Medulla oblongata (tissue), 1 donor: ENCODE results near the gene DIMT1.

Experiments
- DNase-seq: peaks from one replicate; pipeline ENCODE4 v3.0.0-alpha.2; 2015; ENCODE audit errors: extremely low spot score

The DIMT1 gene

DNA sequence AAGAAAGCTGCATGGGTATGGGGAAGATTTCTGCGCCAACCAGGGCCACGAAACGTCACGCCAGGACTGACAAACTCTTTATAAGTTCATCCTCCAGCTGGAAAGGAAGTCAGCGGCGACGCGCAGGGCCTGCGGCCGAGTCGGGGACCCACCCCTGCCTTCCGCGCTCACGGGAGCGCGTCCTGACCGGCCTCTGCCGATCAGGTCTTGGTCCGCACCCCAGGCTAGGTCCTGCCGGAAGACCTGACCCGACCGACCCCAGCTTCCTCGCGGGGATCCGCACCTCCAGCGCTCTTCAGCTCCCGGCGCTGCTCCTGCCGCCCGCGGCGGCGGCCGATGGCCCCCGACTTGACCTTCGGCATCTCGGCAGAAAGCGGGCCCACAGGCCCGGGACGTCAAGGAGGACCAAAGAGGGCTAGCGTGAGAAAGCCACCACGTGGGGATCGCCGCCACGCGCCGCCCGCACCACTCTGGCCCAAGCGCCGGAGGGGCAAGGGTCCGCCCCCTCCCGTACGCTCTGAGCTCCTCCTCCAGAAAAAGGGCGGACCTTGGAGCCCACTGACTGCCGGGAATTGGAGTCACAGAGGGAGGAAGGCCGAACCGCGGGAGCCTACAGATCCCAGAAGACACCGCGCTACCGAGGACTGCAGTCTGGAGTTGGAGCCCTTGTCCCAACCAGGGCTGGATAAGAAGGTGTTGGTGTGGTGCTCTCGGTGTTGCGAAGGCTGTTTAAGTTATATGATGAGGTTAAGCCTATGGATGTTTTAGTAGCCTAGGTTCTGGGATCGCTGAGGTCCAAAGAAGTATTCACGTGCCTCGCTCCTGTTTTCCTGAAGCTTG lies at the start of gene DIMT1:
Gene DIMT1 (minus strand): TSS at position 495 of the 840 bp plus-strand sequence. CDS start 133 bp downstream, at position 362.
- DNase-seq: peak; percentile 99

GRCh38 chr5:62450259-62450658 lies 46.6 kb upstream of the DIMT1 start:
- DNase-seq: no peak

- DNase-seq: no peak
These were observed 44.8 kb upstream of the DIMT1 start for GRCh38 chr5:62448528-62448927.

DNA sequence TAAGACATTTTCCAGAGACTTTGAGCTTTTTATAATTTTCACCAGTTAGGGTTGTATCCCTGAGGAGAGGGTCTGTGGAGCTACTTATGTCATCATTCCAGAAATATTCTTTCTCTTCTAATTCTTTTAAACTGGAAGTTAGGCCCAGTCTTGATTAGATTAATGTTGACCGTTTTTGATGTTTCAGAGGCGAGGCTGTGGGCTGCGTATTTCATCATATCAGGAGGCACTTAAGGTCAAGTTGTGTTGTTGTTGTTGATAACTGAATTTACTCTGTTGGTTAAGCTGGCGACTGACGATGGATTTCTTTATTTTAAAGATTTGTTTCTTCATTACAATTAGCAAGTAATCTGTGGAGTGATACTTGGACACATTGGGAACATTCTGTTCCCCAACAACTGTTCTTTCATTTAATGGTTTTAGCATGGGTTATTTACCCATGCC lies 28.9 kb upstream of the DIMT1 start:
- DNase-seq: no peak

- no peak for DNase-seq
These were observed 28.3 kb upstream of the DIMT1 start for GRCh38 chr5:62431735-62432620.

DNA sequence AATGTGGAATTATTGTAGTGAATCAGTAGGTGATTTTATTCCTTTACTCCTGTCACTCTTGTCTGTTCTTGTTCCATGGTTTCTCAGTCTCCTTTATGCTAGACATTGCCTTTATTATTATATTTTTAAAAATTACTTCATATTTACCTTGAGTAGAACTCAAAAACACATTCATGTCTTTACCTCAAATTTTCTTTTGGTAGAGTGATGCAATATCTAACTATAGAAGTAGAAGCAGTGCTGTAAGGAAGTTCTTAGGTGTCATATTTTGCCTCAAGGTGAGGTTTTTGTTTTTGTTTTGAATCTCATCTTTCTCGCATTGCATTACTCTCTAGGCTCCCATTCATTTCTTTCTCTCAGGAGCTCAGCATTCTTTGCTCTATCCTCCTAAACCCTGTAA lies 21.1 kb upstream of the DIMT1 start:
- DNase-seq: no peak

GRCh38 chr5:62421414-62421813 lies 17.7 kb upstream of the DIMT1 start:
- no peak for DNase-seq

GRCh38 chr5:62419609-62420008 lies 15.9 kb upstream of the DIMT1 start:
- DNase-seq: no peak

- DNase-seq: no peak
These were observed 14.9 kb upstream of the DIMT1 start for GRCh38 chr5:62418462-62419076.

GRCh38 chr5:62413711-62414110 lies 10.0 kb upstream of the DIMT1 start:
- no peak for DNase-seq

GRCh38 chr5:62412549-62413329 lies 9.0 kb upstream of the DIMT1 start, which contains the start of gene IPO11:
Gene IPO11, plus strand, starts transcription at chr5:62412763. Its CDS starts 24,517 bp downstream, at chr5:62437280.
- peak; percentile 99 for DNase-seq

DNA sequence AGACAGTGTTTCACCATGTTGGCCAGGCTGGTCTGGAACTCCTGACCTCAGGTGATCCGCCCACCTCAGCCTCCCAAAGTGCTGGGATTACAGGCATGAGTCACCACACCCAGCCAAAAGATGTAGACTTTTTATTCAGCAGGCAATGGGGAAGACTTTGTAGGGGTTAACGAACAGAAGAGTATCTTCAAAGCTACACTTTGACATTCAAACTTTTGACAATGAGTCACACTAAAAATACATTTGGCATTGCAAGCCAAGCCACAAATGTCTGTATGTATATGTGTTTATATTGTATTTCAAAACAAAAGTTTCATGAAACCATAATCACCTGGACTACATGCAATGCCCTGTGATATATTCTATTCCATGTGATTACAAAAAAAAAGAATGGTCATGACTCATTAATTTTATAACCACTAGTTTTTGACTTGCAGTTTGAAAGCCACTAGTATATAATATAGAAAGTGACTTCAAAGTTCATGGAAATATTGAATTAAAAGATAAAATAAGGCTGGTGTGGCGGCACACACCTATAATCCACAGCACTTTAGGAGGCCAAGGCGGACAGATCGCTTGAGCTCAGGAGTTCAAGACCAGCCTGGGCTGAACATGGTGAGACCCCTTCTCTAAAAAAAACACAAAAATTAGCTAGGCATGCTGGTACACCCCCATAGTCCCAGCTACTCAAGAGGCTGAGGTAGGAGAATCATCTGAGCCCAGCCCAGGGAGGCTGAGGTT lies 8.3 kb downstream of the DIMT1 start:
- no peak for DNase-seq

GRCh38 chr5:62386824-62387223 lies 16.9 kb downstream of the DIMT1 start:
- DNase-seq: no peak

DNA sequence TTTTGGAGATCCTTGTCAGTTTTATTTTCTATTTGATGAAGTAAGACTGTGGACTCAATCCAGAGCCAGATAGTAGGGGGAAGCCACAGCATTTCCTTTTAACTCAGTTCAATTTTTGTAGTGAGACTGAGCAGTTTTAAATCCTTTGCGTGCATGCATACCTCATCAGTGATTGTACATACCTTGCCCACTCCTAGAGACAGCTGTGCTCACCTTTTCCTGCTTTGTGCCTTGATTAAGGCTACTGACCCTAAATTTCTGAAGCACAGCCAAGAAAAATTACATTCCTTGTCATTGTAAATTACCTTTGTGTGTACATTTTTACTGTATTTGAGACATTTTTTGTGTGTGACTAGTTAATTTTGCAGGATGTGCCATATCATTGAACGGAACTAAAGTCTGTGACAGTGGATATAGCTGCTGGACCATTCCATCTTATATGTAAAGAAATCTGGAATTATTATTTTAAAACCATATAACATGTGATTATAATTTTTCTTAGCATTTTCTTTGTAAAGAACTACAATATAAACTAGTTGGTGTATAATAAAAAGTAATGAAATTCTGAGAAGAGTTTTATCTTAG lies 17.8 kb downstream of the DIMT1 start:
- no peak for DNase-seq

GRCh38 chr5:62385131-62385530 lies 18.6 kb downstream of the DIMT1 start:
- no peak for DNase-seq

DNA sequence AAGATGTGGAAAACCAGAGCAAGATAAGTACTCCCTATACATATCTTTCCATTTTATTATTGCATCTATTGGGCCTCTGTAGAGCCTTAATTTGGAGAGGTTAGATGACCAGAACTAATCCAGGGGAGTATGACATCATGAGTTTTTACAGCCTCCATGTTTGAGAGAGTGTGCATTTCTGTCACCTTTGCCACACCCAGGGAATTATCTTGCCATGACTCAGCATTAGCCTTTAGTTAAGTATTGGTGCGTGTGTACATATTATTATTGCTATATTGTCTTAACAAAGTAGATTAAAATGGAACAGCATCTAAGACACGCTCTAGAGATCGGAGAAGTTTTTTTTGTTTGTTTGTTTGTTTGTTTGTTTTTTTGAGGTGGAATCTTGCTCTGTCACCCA lies 27.6 kb downstream of the DIMT1 start:
- no peak for DNase-seq

DNA sequence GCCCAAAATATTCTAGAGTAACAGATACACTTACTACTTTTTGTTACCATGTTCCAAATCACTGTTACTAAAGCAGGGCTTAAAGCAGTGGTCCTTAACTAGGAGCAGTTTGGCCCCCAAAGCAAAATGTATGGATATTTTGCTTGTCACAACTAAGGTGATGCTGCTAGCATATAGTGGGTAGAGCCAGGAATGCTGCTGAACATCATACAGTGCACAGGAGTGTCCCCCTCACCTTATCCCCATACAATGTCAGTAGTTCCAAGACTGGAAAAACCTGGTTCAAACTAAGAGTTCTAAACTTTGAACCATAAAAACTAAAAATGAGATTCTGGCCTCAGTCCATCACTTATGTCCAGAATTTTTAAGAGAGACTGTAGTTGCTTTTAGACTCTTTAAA lies 28.1 kb downstream of the DIMT1 start:
- DNase-seq: no peak

- no peak for DNase-seq
These were observed 29.6 kb downstream of the DIMT1 start for GRCh38 chr5:62374090-62374489.

- DNase-seq: no peak
These were observed 30.3 kb downstream of the DIMT1 start for GRCh38 chr5:62373382-62373781.

DNA sequence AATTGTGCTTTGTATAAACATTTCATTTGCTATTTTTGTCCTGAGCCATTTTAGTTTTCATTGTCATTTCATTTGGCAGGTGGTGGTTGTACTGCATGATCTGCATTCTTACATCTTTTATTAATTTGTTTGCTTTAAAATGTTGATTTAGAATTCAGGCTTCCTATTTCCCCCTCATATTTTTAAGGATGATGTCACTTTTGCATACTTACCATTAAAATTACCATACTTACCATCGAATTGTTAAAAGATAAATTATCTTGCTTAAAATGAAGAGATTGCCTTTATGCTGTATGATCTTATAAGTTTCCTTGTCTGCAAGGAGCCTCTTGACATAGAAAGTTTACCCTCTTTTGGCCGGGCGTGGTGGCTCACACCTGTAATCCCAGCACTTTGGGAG lies 31.1 kb downstream of the DIMT1 start:
- DNase-seq: no peak
